Measurements from ENCODE around the gene SYP.
"Not testable (repeated sequence)": the region's sequence is repeated elsewhere in the genome, so short reads cannot be mapped to it uniquely, and the experiment has no call there.

SYP gene

DNA sequence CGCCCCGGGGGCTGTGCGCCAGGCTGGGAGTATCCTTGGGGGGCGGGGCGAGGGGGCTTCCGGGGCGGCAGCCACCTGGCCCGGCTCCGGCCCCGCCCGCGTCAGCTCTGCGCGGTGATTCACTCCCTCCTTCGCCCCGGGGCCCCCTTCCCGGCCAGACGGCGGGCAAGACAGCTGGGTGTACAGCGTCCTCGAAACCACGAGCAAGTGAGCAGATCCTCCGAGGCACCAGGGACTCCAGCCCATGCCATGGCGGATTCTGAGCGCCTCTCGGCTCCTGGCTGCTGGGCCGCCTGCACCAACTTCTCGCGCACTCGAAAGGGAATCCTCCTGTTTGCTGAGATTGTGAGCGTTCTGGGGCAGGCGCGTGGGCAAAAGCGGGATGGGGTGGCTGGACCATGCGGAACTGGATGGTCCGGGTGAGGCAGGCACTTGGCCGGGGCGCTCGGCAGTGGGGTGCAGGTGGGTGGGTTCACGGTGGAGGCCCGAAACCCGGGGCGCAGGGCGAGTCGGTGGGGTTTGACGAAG lies 28.2 kb downstream of the SYP start, which contains the start of gene PLP2:
TSS of gene PLP2 (plus strand) at position 147 of the 528 bp plus-strand sequence. CDS start at position 250, 103 bp downstream.
- DNase-seq (ENCODE audit: low read depth in 2 of 3, low spot score in 2 of 3): peak; percentile 37 to 50 (median 37)

DNA sequence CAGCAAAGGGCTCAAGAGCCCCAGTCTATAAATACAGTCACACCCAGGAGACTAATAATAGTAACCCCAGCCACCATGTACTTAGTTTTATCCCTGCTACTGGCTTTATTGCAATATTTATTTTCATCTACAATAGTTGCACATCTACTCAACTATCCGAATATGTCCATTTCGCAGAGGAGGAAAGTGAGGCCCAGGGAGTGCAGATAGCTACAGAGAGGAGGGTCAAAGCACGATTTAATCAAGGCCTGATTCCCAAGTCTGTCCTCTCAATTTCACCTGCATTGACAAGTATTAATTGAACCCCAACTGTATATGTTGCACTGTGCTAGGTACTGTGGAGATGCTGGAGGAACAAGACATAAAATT lies 32.3 kb downstream of the SYP start:
- DNase-seq (ENCODE audit: low read depth in 2 of 3, low spot score in 2 of 3): no peak

- peak; percentile 31 to 49 (median 34) for DNase-seq (ENCODE audit: low read depth in 2 of 3, low spot score in 2 of 3)
Observed at GRCh38 chrX:49166914-49167739, 32.9 kb downstream of the SYP start.

DNA sequence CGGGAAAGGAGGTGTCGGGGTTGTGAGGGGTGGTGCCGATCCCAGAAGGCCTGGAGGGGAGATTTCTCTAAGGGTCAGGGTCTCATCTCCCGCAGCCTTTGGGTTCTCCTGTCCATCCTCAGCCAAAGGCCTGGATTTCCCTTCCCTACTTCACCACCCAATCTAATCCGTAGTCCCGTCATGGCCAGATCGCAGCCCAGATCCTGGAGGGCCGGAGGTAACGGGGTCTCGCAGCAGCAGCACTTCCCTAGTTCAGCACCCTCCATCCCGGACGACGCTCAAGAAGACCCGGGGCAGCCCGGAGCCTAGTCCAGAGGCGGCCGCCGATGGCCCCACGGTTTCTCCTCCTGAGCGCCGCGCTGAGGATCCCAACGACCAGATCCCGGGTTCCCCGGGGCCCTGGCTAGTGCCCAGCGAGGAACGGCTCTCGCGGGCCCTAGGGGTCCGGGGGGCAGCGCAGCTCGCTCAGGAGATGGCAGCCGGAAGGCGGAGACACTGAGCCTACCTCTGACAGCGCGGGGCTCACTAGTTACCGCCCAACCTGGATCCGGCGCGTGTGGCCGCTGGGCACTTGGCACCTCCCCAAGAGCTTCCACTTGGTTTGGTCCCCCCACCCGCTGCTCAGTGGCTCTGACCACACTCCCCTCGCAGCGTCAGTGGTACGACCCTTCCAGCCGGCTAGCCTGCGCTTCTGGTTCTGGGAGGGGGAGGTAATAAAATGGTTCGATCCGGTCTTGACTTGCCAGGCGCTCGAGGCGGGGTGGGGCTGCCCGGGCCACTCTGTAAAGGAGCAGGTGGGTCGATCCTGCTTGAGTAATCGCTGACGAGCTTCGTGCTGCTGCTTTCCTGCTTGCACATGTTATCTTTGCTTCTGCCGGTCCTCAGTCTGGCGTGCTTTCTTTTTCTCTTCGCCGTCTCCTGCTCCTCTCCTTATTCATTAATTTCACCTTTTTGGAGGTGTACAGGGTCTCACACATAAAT lies 33.8 kb downstream of the SYP start:
- peak in 1 of 3 experiments; percentile 32 for DNase-seq (ENCODE audit: low read depth in 2 of 3, low spot score in 2 of 3)

GRCh38 chrX:49164589-49165360 lies 35.2 kb downstream of the SYP start:
- no peak for DNase-seq (ENCODE audit: low read depth in 2 of 3, low spot score in 2 of 3)

- peak in 1 of 3 experiments; percentile 47 for DNase-seq (ENCODE audit: low read depth in 2 of 3, low spot score in 2 of 3)
Observed at GRCh38 chrX:49163555-49164419, 36.2 kb downstream of the SYP start.

DNA sequence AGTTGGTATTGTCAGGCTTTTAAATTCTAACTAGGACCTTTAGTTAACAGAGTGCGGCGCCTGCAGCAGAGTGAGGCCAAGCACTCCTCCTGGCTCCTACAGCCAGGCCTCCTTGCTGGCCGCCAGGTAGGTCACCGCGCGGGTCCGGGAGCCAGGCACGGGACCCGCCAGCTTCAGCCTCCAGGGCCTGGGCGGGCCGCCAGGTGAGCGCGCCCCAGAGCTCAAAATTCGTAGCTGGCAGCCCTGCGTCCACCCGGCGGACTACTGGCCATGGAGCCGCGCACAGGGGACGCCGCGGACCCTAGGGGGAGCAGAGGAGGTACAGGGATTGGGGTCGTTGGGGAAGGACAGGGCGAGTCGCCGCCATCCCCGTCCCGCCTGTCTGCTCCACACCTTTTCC lies 37.4 kb downstream of the SYP start, which contains the start of gene MAGIX:
TSS of gene MAGIX (plus strand) at position 139 of the 400 bp plus-strand sequence. CDS start at position 271, 132 bp downstream.
- no peak for DNase-seq (ENCODE audit: low read depth in 2 of 3, low spot score in 2 of 3)

DNA sequence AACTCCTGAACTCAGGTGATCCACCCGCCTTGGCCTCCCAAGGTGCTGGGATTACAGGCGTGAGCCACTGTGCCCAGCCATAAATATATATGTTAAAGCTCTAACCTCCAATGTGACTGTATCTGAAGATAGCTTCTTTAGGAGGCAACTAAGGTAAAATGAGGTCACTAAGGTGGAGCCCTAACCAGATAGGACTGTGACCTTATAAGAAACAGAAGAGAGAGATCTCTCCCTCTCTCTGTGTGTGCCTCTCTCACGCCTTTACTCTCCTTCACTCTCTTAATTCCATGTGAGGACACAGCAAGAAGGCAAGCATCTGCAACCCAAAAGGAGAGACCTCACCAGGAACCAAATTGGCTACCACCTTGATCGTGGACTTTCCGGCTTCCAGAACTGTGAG lies 38.4 kb downstream of the SYP start:
- DNase-seq (ENCODE audit: low read depth in 2 of 3, low spot score in 2 of 3): no peak

GRCh38 chrX:49160908-49161307 lies 39.1 kb downstream of the SYP start:
- no peak for DNase-seq (ENCODE audit: low read depth in 2 of 3, low spot score in 2 of 3)

GRCh38 chrX:49157194-49157593 lies 42.8 kb downstream of the SYP start:
- no peak for DNase-seq (ENCODE audit: low read depth in 2 of 3, low spot score in 2 of 3)

DNA sequence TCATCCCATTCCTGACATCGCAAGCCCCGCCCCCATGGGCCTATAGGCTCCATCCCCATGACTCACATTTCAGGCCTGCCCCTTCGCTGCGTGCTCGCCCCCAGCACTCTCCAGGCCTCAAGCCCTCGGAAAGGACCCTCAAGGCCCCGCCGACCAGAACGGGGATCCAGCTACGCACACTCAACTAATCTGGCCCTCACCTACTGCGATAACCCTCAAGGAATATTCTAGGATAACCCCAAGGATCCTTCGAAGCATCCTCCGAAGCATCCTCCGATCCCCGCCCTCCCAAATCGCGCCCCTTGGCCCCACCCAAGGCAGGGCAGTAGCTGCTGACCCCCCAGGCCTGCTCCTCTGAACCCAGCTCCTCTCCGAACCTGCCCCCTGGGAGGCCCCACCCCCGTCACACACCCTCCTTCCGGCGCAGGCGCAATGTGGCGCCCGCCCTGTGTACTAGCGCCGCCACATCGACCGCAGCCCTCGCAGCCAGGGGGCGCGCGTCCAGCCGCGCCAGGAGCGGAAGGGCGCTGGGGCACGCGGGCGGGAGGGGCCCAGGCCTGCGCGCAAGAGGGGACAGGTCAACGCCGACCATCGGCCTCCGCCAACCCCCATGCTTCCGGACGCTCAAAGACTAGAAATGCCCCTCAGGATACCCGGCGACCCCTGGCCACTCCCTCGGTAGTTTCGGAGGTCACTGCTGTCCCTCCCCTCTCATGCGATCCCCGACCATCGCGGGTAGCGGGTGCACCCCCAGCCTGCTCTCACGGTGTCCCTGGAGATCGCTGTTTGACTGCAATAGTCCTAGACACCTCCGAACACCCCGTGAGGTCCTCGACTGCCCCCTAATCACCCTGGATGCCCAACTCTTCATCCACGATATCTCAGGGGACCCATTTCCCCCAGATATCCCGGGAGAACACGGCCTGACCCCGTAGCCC lies 43.8 kb downstream of the SYP start:
- DNase-seq (ENCODE audit: low read depth in 2 of 3, low spot score in 2 of 3): peak; percentile 53 to 65 (median 60)

GRCh38 chrX:49155243-49155899 lies 44.6 kb downstream of the SYP start:
- no peak for DNase-seq (ENCODE audit: low read depth in 2 of 3, low spot score in 2 of 3)

GRCh38 chrX:49153467-49153866 lies 46.5 kb downstream of the SYP start:
- DNase-seq (ENCODE audit: low read depth in 2 of 3, low spot score in 2 of 3): no peak

GRCh38 chrX:49149291-49149690 lies 50.7 kb downstream of the SYP start:
- not testable (repeated sequence) for DNase-seq (ENCODE audit: low read depth in 2 of 3, low spot score in 2 of 3)

DNA sequence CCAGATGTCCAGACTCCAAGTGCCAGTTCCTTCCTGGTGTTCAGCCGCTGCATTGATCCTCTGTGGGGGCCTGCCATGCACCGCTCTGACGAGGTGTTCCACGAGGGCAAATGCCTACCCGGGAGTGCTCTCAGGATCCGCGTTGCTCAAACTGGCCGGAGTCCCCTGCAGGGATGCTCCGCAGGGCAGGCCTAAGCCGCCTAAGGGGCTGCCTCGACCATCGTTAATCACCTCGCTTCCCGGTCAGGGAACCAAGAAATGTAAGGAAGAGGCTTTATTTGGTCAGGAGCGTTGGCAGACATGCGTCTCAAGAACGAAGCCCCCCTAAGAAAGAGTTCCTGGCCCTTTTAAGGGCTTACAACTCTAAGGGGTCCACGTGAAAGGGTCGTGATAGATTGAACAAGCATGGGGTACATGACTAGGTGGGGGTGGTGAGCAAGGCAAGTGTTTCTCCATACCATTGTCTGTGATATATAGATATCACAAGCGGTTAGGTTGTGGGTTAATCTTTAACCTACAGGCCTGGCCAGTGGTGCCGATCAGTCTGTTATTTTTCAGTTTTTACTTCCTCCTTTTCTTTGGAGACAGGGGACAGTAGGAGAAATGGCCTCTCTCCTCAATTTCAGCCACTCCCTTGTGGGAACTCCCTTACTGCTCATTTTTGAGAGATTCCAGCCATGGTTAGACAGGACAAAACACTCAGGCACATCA lies 51.4 kb downstream of the SYP start:
- not testable (repeated sequence) for DNase-seq (ENCODE audit: low read depth in 2 of 3, low spot score in 2 of 3)

DNA sequence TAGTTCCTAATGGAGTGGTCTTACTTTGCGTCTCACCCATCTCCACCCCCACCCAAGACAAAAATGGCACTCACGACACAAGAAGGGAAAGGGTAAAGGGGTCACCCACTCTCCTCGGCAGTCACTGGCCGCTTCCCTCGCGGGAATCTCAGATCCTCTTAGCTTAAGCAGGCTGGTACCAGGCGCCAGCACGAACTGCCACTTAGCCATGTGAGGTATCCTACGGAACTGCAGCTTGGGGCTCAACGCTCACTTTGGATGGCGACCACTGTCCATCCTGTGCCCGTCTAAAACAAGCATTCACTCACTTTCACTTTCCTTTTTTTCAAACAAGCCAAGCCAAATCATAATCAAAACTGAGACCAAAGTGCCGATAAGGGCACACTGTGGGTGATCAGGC lies 52.1 kb downstream of the SYP start:
- no peak for DNase-seq (ENCODE audit: low read depth in 2 of 3, low spot score in 2 of 3)

- no peak for DNase-seq (ENCODE audit: low read depth in 2 of 3, low spot score in 2 of 3)
Observed at GRCh38 chrX:49147282-49147681, 52.7 kb downstream of the SYP start.

Measured in activated CD8-positive, alpha-beta memory T cell treated with anti-CD3 and anti-CD28 coated beads for 48 hours (primary cell).